Suprapubic skin (tissue), 4 donors: ENCODE results near the gene FCRL3. TPM values are rescaled to one million over a fixed set of nuclear protein-coding genes. Genes with fewer than 3 reads are reported as not detected.

Experiments
- DNase-seq, 2 donors: peaks; one replicate each; pipeline ENCODE4 v3.0.0-alpha.2; 2019; ENCODE audit warnings: low spot score in 2 of 2
- H3K27ac ChIP-seq: fragments of 200-600 bp; sonication (generic); one replicate; pipeline ENCODE4 v1.5.1; 2019
- H3K27me3 ChIP-seq: fragments of 200-600 bp; sonication (generic); one replicate; pipeline ENCODE4 v1.5.1; 2019
- H3K36me3 ChIP-seq: fragments of 200-600 bp; sonication (generic); one replicate; pipeline ENCODE4 v1.5.1; 2019
- H3K4me1 ChIP-seq: fragments of 200-600 bp; sonication (generic); one replicate; pipeline ENCODE4 v1.5.1; 2019
- H3K4me3 ChIP-seq: fragments of 200-600 bp; sonication (generic); one replicate; pipeline ENCODE4 v1.5.1; 2019; ENCODE audit warnings: mild to moderate bottlenecking
- H3K9me3 ChIP-seq: fragments of 200-600 bp; sonication (generic); one replicate; pipeline ENCODE4 v1.5.1; 2019
- EP300 ChIP-seq: sonication (generic); formaldehyde crosslinking; IDR thresholded peaks from one replicate; pipeline ENCODE4 v1.6.1; 2017; ENCODE audit warnings: antibody characterized with exemption
- POLR2A ChIP-seq, 2 donors: fragments of 450-650 bp; IDR thresholded peaks; one replicate each; pipeline ENCODE4 v1.6.1; 2017; ENCODE audit warnings: antibody characterized with exemption in 2 of 2, mild to moderate bottlenecking in 2 of 2, moderate library complexity in 2 of 2
- POLR2AphosphoS5 ChIP-seq, 3 donors: sonication (generic); formaldehyde crosslinking; IDR thresholded peaks; one replicate each; pipeline ENCODE4 v1.6.1; 2017; ENCODE audit warnings: antibody characterized with exemption in 3 of 3
- WGBS: methylation state at CpG from one replicate; pipeline ENCODE4 v1.1.5; 2018; 5-methylcytosine and 5-hydroxymethylcytosine counted together
- total RNA-seq, 4 donors: library from RNA; depleted of rRNA; stranded (reverse); fragments of >200 nt; gene quantifications; one replicate each; pipeline ENCODE4 v1.1.0, GENCODE V29; 2016
- TF ChIP-seq, protein P1 (sequence below), 2 donors: fragments of 200-600 bp in 1 of 2; fragments of 450-650 bp in 1 of 2; sonication (generic) in 1 of 2; IDR thresholded peaks; one replicate each; pipeline ENCODE4 v1.5.1; 2016 to 2019; ENCODE audit warnings: antibody characterized with exemption in 2 of 2, mild to moderate bottlenecking in 1 of 2, moderate library complexity in 1 of 2

Gene FCRL3
- total RNA-seq, 4 donors from 2014 or later, result not detected

DNA sequence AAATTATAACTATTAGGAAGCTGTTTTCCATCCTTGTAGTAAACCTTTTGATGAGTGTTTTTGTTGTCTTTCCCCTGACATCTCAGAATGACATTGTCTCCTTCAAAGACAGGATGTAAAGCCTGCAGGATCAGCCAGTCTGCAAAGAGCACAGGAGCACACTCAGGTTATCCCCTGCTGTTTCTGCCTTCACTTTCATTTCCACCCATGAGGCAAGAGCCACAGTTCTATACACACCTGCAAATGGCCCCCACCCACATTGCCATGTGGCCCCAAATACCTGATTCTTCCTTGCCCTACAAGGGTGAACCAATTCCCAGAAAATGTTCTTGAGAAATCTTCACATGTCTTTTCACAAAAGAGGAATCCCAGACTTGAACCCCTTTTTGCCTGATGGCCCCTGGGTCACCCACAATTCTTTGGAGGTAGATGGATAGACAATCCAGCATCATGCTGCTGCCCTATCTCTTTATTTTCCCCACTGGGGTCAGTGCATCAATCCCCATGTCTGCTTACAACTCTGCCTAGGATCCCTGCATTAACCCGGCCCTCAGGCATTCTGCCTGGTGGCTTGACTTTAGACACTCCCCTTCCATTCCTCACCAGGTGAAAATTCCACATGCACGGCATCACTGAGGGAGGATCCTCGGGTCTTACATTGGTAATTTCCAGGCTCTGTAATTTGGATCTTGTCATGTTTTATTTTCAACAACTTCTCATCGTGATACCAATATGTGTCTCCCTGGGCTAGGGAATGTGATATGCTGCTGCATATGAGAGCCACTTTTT, 2.6 kb downstream of the FCRL3 start:
- Histone ChIP-seq H3K4me3 (no peak overlapping the region), H3K36me3 (no peaks in the 10 kb centered on the region), H3K9me3 (no peaks in the 10 kb centered on the region), H3K27ac (no peak overlapping the region), H3K4me1 (no peaks in the 10 kb centered on the region), H3K27me3 (peaks cover 4% of the 10 kb centered on the region)
- no peak for DNase-seq
- TF ChIP-seq, protein P1, sequence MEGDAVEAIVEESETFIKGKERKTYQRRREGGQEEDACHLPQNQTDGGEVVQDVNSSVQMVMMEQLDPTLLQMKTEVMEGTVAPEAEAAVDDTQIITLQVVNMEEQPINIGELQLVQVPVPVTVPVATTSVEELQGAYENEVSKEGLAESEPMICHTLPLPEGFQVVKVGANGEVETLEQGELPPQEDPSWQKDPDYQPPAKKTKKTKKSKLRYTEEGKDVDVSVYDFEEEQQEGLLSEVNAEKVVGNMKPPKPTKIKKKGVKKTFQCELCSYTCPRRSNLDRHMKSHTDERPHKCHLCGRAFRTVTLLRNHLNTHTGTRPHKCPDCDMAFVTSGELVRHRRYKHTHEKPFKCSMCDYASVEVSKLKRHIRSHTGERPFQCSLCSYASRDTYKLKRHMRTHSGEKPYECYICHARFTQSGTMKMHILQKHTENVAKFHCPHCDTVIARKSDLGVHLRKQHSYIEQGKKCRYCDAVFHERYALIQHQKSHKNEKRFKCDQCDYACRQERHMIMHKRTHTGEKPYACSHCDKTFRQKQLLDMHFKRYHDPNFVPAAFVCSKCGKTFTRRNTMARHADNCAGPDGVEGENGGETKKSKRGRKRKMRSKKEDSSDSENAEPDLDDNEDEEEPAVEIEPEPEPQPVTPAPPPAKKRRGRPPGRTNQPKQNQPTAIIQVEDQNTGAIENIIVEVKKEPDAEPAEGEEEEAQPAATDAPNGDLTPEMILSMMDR (IDR thresholded peaks at IDR 0.05), result no peak
- TF ChIP-seq POLR2A (IDR thresholded peaks at IDR 0.05) (no peak), EP300 (no peak), POLR2AphosphoS5 (IDR thresholded peaks at IDR 0.05) (no peak)
- WGBS, result 49% methylated on average over 4 of the region's 4 CpGs

- no peaks in the 10 kb centered on the region for H3K9me3 ChIP-seq
- H3K4me3 ChIP-seq, result no peak overlapping the region
- no peak for DNase-seq
- no peak for TF ChIP-seq EP300
- TF ChIP-seq, protein P1 (IDR thresholded peaks at IDR 0.05), result no peak
- TF ChIP-seq POLR2AphosphoS5 (IDR thresholded peaks at IDR 0.05), result no peak
- TF ChIP-seq POLR2A (IDR thresholded peaks at IDR 0.05), result no peak
- H3K27ac ChIP-seq, result no peak overlapping the region
- H3K27me3 ChIP-seq, result peaks cover 4% of the 10 kb centered on the region
- 64% methylated on average over 4 of the region's 4 CpGs for WGBS
- H3K4me1 ChIP-seq, result no peaks in the 10 kb centered on the region
- no peaks in the 10 kb centered on the region for H3K36me3 ChIP-seq
Observed at GRCh38 chr1:157696966-157697628, 3.5 kb downstream of the FCRL3 start.

GRCh38 chr1:157695417-157695816, 5.2 kb downstream of the FCRL3 start:
- WGBS, result 57% methylated on average over 4 of the region's 4 CpGs
- no peak overlapping the region for H3K27ac ChIP-seq

GRCh38 chr1:157691285-157691920, 9.2 kb downstream of the FCRL3 start:
- Histone ChIP-seq H3K36me3 (no peaks in the 10 kb centered on the region), H3K4me3 (no peak overlapping the region), H3K9me3 (no peaks in the 10 kb centered on the region), H3K27me3 (no peaks in the 10 kb centered on the region), H3K27ac (no peak overlapping the region), H3K4me1 (no peaks in the 10 kb centered on the region)
- WGBS, result 31% methylated on average over 5 of the region's 5 CpGs
- TF ChIP-seq EP300 (no peak), POLR2A (IDR thresholded peaks at IDR 0.05) (no peak), POLR2AphosphoS5 (IDR thresholded peaks at IDR 0.05) (no peak)
- TF ChIP-seq, protein P1 (IDR thresholded peaks at IDR 0.05), result no peak
- no peak for DNase-seq

More at GRCh38 chr1:157695417-157695816, 5.2 kb downstream of the FCRL3 start:
- Histone ChIP-seq H3K27me3 (peaks cover 4% of the 10 kb centered on the region), H3K4me1 (no peaks in the 10 kb centered on the region), H3K4me3 (no peak overlapping the region), H3K36me3 (no peaks in the 10 kb centered on the region), H3K9me3 (no peaks in the 10 kb centered on the region)
- DNase-seq, result no peak
- no peak for TF ChIP-seq POLR2A (IDR thresholded peaks at IDR 0.05)

- no peak overlapping the region for H3K27ac ChIP-seq
- no peaks in the 10 kb centered on the region for H3K4me1 ChIP-seq
- DNase-seq, result no peak
- H3K36me3 ChIP-seq, result no peaks in the 10 kb centered on the region
- TF ChIP-seq EP300 (no peak), POLR2AphosphoS5 (IDR thresholded peaks at IDR 0.05) (no peak), POLR2A (IDR thresholded peaks at IDR 0.05) (no peak)
- TF ChIP-seq, protein P1 (IDR thresholded peaks at IDR 0.05), result no peak
- no peaks in the 10 kb centered on the region for H3K27me3 ChIP-seq
- H3K9me3 ChIP-seq, result no peaks in the 10 kb centered on the region
- H3K4me3 ChIP-seq, result no peak overlapping the region
- 67% methylated on average over 5 of the region's 5 CpGs for WGBS
Observed at GRCh38 chr1:157682710-157683437, 17.7 kb downstream of the FCRL3 start.
